Adrenal gland (tissue), 5 donors: ENCODE measurements around the gene ELN.

Source experiments
- CTCF ChIP-seq, 6 experiments: fragments of 450-650 bp in 4 of 6; fragments of 200-600 bp in 2 of 6; sonication (generic) in 1 of 6; IDR thresholded peaks; 1 replicate in 5 of 6; 2 replicates in 1 of 6; pipeline versions ENCODE4 v1.5.1 to v1.8.0; 2016 to 2021; ENCODE audit warnings: antibody characterized with exemption in 6 of 6, mild to moderate bottlenecking in 2 of 6, moderate library complexity in 1 of 6
- POLR2A ChIP-seq, 2 donors: fragments of 450-650 bp; IDR thresholded peaks; one replicate each; pipeline ENCODE4 v1.6.1; 2017; ENCODE audit warnings: antibody characterized with exemption in 2 of 2, mild to moderate bottlenecking in 2 of 2, moderate library complexity in 1 of 2
- donor health status: DM: no; HTN: no; CAD: no.

GRCh38 chr7:74044366-74045350, 16.7 kb downstream of the ELN start:
- no peak for TF ChIP-seq CTCF (IDR thresholded peaks at IDR 0.05)
- TF ChIP-seq POLR2A (IDR thresholded peaks at IDR 0.05) = no peak
